ENCODE data around the gene KDM2A. TPM values are rescaled to one million over a fixed set of nuclear protein-coding genes. Genes with fewer than 3 reads are reported as not detected.

Gene KDM2A
- total RNA-seq (229 and 243 TPM in 2 replicates), polyA plus RNA-seq (123 and 132 TPM in 2 replicates), polyA minus RNA-seq (72.1 and 87.2 TPM in 2 replicates)
- 70.0 TPM for total RNA-seq (2013)

GRCh38 chr11:67118801-67119584 is at the start of gene KDM2A:
TSS of gene KDM2A (plus strand) at chr11:67119263. CDS start at chr11:67121317, 2,054 bp downstream.
- peaks cover 6% of the 10 kb centered on the region for H4K20me1 ChIP-seq (ENCODE audit: control insufficient read depth, insufficient read depth, low read length, poor library complexity, severe bottlenecking)
- no peaks in the 10 kb centered on the region for H3K27me3 ChIP-seq (replicated peaks in 1 of 4; ENCODE audit: control extremely low read depth in 1 of 4, control insufficient read depth in 3 of 4, insufficient read depth in 4 of 4, low read length in 3 of 4)
- CTCF ChIA-PET, result interaction anchor here (0.8 to 1.4 kb wide), 5 partner anchors 10 to 120 kb away, joined by 4 to 7 read pairs (median 4); no protein-coding TSS in a partner anchor
- peaks cover 38% of the 10 kb centered on the region for H3K4me1 Mint-ChIP-seq
- POLR2A ChIA-PET, result interaction anchor here (0.5 to 1.4 kb wide), 3 partner anchors 121 to 374 kb away, joined by 3 to 5 read pairs (median 4); no protein-coding TSS in a partner anchor
- peak within 1 kb of the TSS; percentile 79 to 81 for H3K27ac ChIP-seq (ENCODE audit: low read length in 2 of 2)
- peak within 1 kb of the TSS; percentile 89 for H3K27ac Mint-ChIP-seq
- H3K9me3 Mint-ChIP-seq (ENCODE audit: insufficient read depth), result no peaks in the 10 kb centered on the region
- H2AFZ ChIP-seq (ENCODE audit: insufficient read depth, low read depth, low read length, poor library complexity, severe bottlenecking), result peak within 1 kb of the TSS; percentile 89
- peak within 1 kb of the TSS; percentile 71 for H3K9ac ChIP-seq (ENCODE audit: low read length)
- peaks cover 1 to 3% of the 10 kb centered on the region in 2 experiments for H3K36me3 ChIP-seq (replicated peaks in 1 of 2; ENCODE audit: control extremely low read depth in 1 of 2, control insufficient read depth in 1 of 2, extremely low read depth in 1 of 2, insufficient read depth in 2 of 2, low read length in 1 of 2)
- intact Hi-C loops (cut with micrococcal nuclease), result loop anchor here (2.0 to 10.0 kb wide), 3 partner anchors 48 to 226 kb away; no protein-coding TSS in a partner anchor
- H3K4me3 ChIP-seq (ENCODE audit: control extremely low read depth in 1 of 5, extremely low read depth in 1 of 5, insufficient read depth in 1 of 5, low read depth in 2 of 5, low read length in 4 of 5), result peak within 1 kb of the TSS; percentile 73 to 96 (median 89)
- peaks cover 37% of the 10 kb centered on the region for H3K79me2 ChIP-seq (ENCODE audit: control insufficient read depth, insufficient read depth, low read length)
- peak; percentile 77 for ATAC-seq (ENCODE audit: low read depth)
- TF ChIP-seq, protein P1, sequence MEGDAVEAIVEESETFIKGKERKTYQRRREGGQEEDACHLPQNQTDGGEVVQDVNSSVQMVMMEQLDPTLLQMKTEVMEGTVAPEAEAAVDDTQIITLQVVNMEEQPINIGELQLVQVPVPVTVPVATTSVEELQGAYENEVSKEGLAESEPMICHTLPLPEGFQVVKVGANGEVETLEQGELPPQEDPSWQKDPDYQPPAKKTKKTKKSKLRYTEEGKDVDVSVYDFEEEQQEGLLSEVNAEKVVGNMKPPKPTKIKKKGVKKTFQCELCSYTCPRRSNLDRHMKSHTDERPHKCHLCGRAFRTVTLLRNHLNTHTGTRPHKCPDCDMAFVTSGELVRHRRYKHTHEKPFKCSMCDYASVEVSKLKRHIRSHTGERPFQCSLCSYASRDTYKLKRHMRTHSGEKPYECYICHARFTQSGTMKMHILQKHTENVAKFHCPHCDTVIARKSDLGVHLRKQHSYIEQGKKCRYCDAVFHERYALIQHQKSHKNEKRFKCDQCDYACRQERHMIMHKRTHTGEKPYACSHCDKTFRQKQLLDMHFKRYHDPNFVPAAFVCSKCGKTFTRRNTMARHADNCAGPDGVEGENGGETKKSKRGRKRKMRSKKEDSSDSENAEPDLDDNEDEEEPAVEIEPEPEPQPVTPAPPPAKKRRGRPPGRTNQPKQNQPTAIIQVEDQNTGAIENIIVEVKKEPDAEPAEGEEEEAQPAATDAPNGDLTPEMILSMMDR (IDR thresholded peaks at IDR 0.05), result peak; percentile 41
- no peak for TF ChIP-seq EZH2 (IDR thresholded peaks at IDR 0.05; ENCODE audit: borderline replicate concordance, insufficient read depth, low read depth, low read length, poor library complexity, severe bottlenecking)
- peak; percentile 100 for DNase-seq
- no peaks in the 10 kb centered on the region for H3K9me3 ChIP-seq (ENCODE audit: control extremely low read depth in 1 of 3, control insufficient read depth in 2 of 3, insufficient read depth in 1 of 3, low read length in 2 of 3)
- under 1% methylated on average over 79 of the region's 97 CpGs for WGBS (ENCODE audit: insufficient coverage)
- peak within 1 kb of the TSS; percentile 95 for H3K4me3 Mint-ChIP-seq
- H3K4me1 ChIP-seq (ENCODE audit: control insufficient read depth in 2 of 2, insufficient read depth in 2 of 2, low read length in 2 of 2), result peaks cover 13 to 36% of the 10 kb centered on the region in 2 donors
- H3K4me2 ChIP-seq (replicated peaks; ENCODE audit: low read depth, low read length, poor library complexity, severe bottlenecking), result peak within 1 kb of the TSS; percentile 95
- H3K27me3 Mint-ChIP-seq, result no peaks in the 10 kb centered on the region

All from B cell (primary cell).